Gastroesophageal sphincter (tissue), 3 donors: ENCODE results near the gene MYO9A.

Source experiments
- CTCF ChIP-seq, 4 experiments: fragments of 200-600 bp in 2 of 4; fragments of 450-650 bp in 2 of 4; sonication (generic) in 1 of 4; IDR thresholded peaks; one replicate each; pipeline ENCODE4 v1.5.1; 2017 to 2019; ENCODE audit warnings: antibody characterized with exemption in 4 of 4, mild to moderate bottlenecking in 2 of 4, moderate library complexity in 2 of 4
- POLR2A ChIP-seq, 2 donors: fragments of 450-650 bp; IDR thresholded peaks; one replicate each; pipeline ENCODE4 v1.6.1; 2017; ENCODE audit warnings: antibody characterized with exemption in 2 of 2, mild to moderate bottlenecking in 2 of 2, moderate library complexity in 1 of 2
- POLR2AphosphoS5 ChIP-seq: sonication (generic); formaldehyde crosslinking; IDR thresholded peaks from one replicate; pipeline ENCODE4 v1.6.1; 2017; ENCODE audit warnings: antibody characterized with exemption

DNA sequence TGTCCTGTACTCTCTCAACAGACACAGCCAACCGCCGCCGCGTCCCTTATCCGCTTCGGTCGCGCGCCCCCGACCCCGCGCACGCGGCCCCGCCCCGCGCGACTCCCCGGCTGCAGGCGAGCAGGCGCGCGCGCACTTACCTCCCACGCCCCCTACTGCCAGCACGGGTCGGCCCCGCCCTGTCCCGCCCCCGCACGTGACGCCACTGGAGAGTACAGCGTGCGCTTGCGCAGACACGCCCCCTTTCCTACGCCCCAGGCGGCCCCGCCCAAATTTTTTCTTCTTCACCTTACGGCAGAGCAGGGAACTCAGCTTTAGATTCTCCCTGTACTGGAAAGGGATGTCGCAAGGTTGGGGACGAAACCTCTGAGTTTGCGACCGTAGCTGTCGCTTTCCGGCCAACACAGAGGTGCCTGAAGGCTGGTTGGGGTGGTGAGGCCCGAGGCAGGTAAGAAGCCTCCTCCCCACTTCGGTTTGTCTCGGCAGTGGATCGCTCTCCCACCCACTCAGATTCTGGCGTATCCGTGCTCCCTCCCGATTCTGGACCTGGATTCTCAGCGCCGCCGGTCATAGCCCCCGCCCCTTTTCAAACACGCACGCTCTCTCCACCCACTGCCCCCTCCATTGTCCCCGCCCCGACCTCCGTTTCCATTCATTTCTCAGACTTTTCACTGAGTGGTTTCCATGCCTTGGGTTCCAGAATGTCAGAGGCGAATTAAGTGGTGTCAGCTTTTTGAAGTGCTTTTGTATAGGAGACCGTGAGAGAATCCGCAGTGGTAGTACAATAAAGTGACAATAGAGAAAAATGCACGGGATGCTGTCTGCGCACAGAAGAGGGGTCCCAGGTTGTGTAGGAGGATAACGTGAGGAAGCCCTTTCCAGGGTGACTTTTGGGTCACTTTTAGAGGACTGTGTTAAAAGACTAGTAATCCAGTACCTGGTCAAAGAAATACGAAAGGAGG is at the start of gene MYO9A, which contains the start of gene SENP8:
- TF ChIP-seq CTCF (IDR thresholded peaks at IDR 0.05), result peak in 2 of 4 experiments; percentile 24 to 53
- TF ChIP-seq POLR2A (IDR thresholded peaks at IDR 0.05), result peak in 1 of 2 donors; percentile 32
- peak; percentile 76 for TF ChIP-seq POLR2AphosphoS5
